HepG2 (cell line): Measurements from ENCODE around the gene CGNL1. TPM values are rescaled to one million over a fixed set of nuclear protein-coding genes. Genes with fewer than 3 reads are reported as not detected.

Experiments
- ATAC-seq: fragments of 200-7000 bp; cut with Tn5 transposase; 3 replicates; pipeline ENCODE4 v1.9.1; 2020; ENCODE audit warnings: mild to moderate bottlenecking, moderate library complexity
- BruUV-seq: library from RNA; stranded (reverse); fragments of 400-500 nt; replicated peaks from 2 replicates; lab custom pipeline; 2021; lab: Mats Ljungman, UMichigan
- CTCF ChIA-PET: fragments of 300-600 bp; formaldehyde crosslinking; extraction: SDS; loops from one replicate; lab custom pipeline; 2021; ENCODE audit warnings: low total read pairs, inconsistent platforms, low intra/inter-chr PET ratio; lab: Yijun Ruan, JAX
- POLR2A ChIA-PET: fragments of 350-600 bp; sonication (Branson Sonifier 250); formaldehyde crosslinking; loops from one replicate; lab custom pipeline; 2020; ENCODE audit warnings: antibody characterized with exemption, inconsistent platforms; lab: Yijun Ruan, JAX
- DNase-seq: peaks from one replicate; pipeline ENCODE4 v3.0.0-alpha.2; 2015; ENCODE audit warnings: low spot score
- FAIRE-seq: peaks from 3 replicates; lab custom pipeline; 2011; peaks lifted over from hg19 to GRCh38; lab: Jason Lieb, UNC
- H2AFZ ChIP-seq: one replicate; pipeline ENCODE4 v1.6.1; 2011; ENCODE audit warnings: low read length, inconsistent platforms
- H3K27ac ChIP-seq: fragments of 300-600 bp; 3 replicates; pipeline ENCODE4 v1.8.0; 2011; ENCODE audit warnings: mixed run types, mild to moderate bottlenecking, mixed read lengths, low read length, inconsistent platforms; ENCODE audit not compliant: insufficient read depth; ENCODE audit errors: extremely low read length
- H3K27me3 ChIP-seq, 2 experiments: fragments of 200-600 bp in 1 of 2; 2 replicates in 1 of 2; 3 replicates in 1 of 2; pipeline versions ENCODE4 v1.6.0 to v1.8.0; 2011; ENCODE audit warnings: low read length in 2 of 2, mild to moderate bottlenecking in 2 of 2, moderate library complexity in 2 of 2, inconsistent platforms in 1 of 2; ENCODE audit not compliant: insufficient read depth in 2 of 2, control insufficient read depth in 1 of 2
- H3K36me3 ChIP-seq, 2 experiments: fragments of 200-600 bp in 1 of 2; replicated peaks in 1 of 2; 2 replicates in 1 of 2; 3 replicates in 1 of 2; pipeline versions ENCODE4 v1.5.1 to v1.8.0; 2011; ENCODE audit warnings: low read length in 2 of 2, inconsistent platforms in 1 of 2; ENCODE audit not compliant: insufficient read depth in 2 of 2, control insufficient read depth in 1 of 2
- H3K4me1 ChIP-seq: 2 replicates; pipeline ENCODE4 v1.5.1; 2012; ENCODE audit warnings: low read length, inconsistent platforms; ENCODE audit not compliant: insufficient read depth
- H3K4me2 ChIP-seq: 2 replicates; pipeline ENCODE4 v1.6.0; 2011; ENCODE audit warnings: low read depth, low read length, inconsistent platforms
- H3K4me3 ChIP-seq, 3 experiments: fragments of 200-600 bp in 1 of 3; sonication (generic), shearing (Covaris generic) in 1 of 3; replicated peaks in 1 of 3; 2 replicates each; pipeline ENCODE4 v1.5.1; 2011 to 2016; ENCODE audit warnings: low read length in 3 of 3, inconsistent platforms in 2 of 3, low read depth in 2 of 3, mild to moderate bottlenecking in 2 of 3, control low read depth in 1 of 3, mixed read lengths in 1 of 3; ENCODE audit not compliant: insufficient read depth in 1 of 3
- H3K79me2 ChIP-seq: one replicate; pipeline ENCODE4 v1.6.1; 2011; ENCODE audit warnings: low read length, inconsistent platforms; ENCODE audit not compliant: insufficient read depth
- H3K9ac ChIP-seq: 2 replicates; pipeline ENCODE4 v1.6.0; 2011; ENCODE audit warnings: mild to moderate bottlenecking, low read depth, low read length, inconsistent platforms; ENCODE audit not compliant: insufficient read depth
- H3K9me3 ChIP-seq: 2 replicates; pipeline ENCODE4 v1.5.1; 2012; ENCODE audit warnings: mild to moderate bottlenecking, low read length
- H4K20me1 ChIP-seq: 2 replicates; pipeline ENCODE4 v1.6.0; 2011; ENCODE audit warnings: inconsistent platforms, mild to moderate bottlenecking, low read length, moderate library complexity; ENCODE audit not compliant: insufficient read depth
- CTCF ChIP-seq: sonication (generic); formaldehyde crosslinking; IDR thresholded peaks from 2 replicates; pipeline ENCODE4 v1.5.0; 2020; ENCODE audit warnings: mild to moderate bottlenecking, missing genetic modification reagents, moderate library complexity
- ETV5 ChIP-seq: IDR thresholded peaks from 2 replicates; pipeline ENCODE4 v1.6.1; 2018; ENCODE audit warnings: missing biosample characterization, missing genetic modification reagents, inconsistent platforms, borderline replicate concordance
- HMGXB4 ChIP-seq, 2 experiments: sonication (generic) in 1 of 2; formaldehyde crosslinking in 1 of 2; IDR thresholded peaks; 2 replicates each; pipeline versions ENCODE4 v1.4.0 to v1.6.1; 2018 to 2020; ENCODE audit warnings: missing genetic modification reagents in 2 of 2, borderline replicate concordance in 1 of 2, low read depth in 1 of 2, mild to moderate bottlenecking in 1 of 2, missing biosample characterization in 1 of 2
- NCOR1 ChIP-seq: fragments of 200-600 bp; sonication (generic); IDR thresholded peaks from 2 replicates; pipeline ENCODE4 v1.7.0; 2017; ENCODE audit warnings: antibody characterized with exemption, low read length, borderline replicate concordance
- PHF8 ChIP-seq: sonication (generic); formaldehyde crosslinking; IDR thresholded peaks from 2 replicates; pipeline ENCODE4 v1.5.0; 2020; ENCODE audit warnings: missing genetic modification reagents
- RAD21 ChIP-seq: fragments of 450-650 bp; formaldehyde crosslinking; IDR thresholded peaks from 2 replicates; pipeline ENCODE4 v1.5.0; 2020; ENCODE audit warnings: mild to moderate bottlenecking
- SMC3 ChIP-seq: IDR thresholded peaks from 2 replicates; pipeline ENCODE4 v1.6.1; 2011; ENCODE audit warnings: low read length, improper control_type of control experiment
- YY1 ChIP-seq: IDR thresholded peaks from 2 replicates; pipeline ENCODE4 v1.6.1; 2011; ENCODE audit warnings: low read length, low read depth, moderate library complexity, mild to moderate bottlenecking; ENCODE audit not compliant: insufficient read depth, insufficient replicate concordance
- ZNF235 ChIP-seq: sonication (generic); formaldehyde crosslinking; IDR thresholded peaks from 2 replicates; pipeline ENCODE4 v1.8.1; 2023; ENCODE audit warnings: mild to moderate bottlenecking, missing genetic modification reagents, borderline replicate concordance
- ZNF501 ChIP-seq: sonication (generic); formaldehyde crosslinking; IDR thresholded peaks from 2 replicates; pipeline ENCODE4 v1.5.1; 2020; ENCODE audit warnings: mild to moderate bottlenecking, moderate library complexity, missing genetic modification reagents
- ZNF687 ChIP-seq: sonication (generic); formaldehyde crosslinking; IDR thresholded peaks from 2 replicates; pipeline ENCODE4 v1.5.1; 2020; ENCODE audit warnings: mild to moderate bottlenecking, missing genetic modification reagents, moderate library complexity
- WGBS: methylation state at CpG from one replicate; pipeline ENCODE4 v1.1.6; 2017; ENCODE audit warnings: low lambda C conversion rate; 5-methylcytosine and 5-hydroxymethylcytosine counted together
- in situ Hi-C: cut with HindIII; loops from 2 replicates; pipeline ENCODE4 v1.10.0; 2017; ENCODE audit warnings: low pct_unique_long_range_greater_than_20kb; ENCODE audit not compliant: extremely low pct_ligation_motif_present
- intact Hi-C: fragments of 100-400 bp; cut with micrococcal nuclease; formaldehyde crosslinking; loops from one replicate; pipeline ENCODE4 v1.10.0; 2022; ENCODE audit not compliant: unreplicated experiment
- polyA plus RNA-seq, 8 experiments: library from polyadenylated mRNA; depleted of rRNA in 3 of 8; stranded (reverse) in 7 of 8; unstranded in 1 of 8; fragments of >200 nt; fragmentation: Illumina TruSeq in 4 of 8; extraction: Trizol in 4 of 8; gene quantifications; 2 replicates each; pipeline versions ENCODE4 v1.2.1 to v1.2.3, GENCODE V29; 2011 to 2016; ENCODE audit warnings: low read depth in 4 of 8, missing spikeins in 1 of 8, mixed read lengths in 1 of 8; ENCODE audit not compliant: insufficient read depth in 1 of 8
- total RNA-seq, 5 experiments: library from RNA; depleted of rRNA; stranded (reverse); fragments of >200 nt; fragmentation: Illumina TruSeq; extraction: Trizol; gene quantifications; 2 replicates each; pipeline ENCODE4 v1.2.3, GENCODE V29; 2016; ENCODE audit warnings: low read depth in 1 of 5
- TF ChIP-seq, protein P1 (sequence below): sonication (generic); formaldehyde crosslinking; IDR thresholded peaks from 2 replicates; pipeline ENCODE4 v1.5.1; 2020; ENCODE audit warnings: mild to moderate bottlenecking, moderate library complexity, missing genetic modification reagents

CGNL1 gene
- total and polyA plus RNA-seq, 2 of the 13 experiments (the other 11 are each of a cell fraction or from before 2014, with no cell fraction given) = 5.6 to 15.6 TPM

DNA sequence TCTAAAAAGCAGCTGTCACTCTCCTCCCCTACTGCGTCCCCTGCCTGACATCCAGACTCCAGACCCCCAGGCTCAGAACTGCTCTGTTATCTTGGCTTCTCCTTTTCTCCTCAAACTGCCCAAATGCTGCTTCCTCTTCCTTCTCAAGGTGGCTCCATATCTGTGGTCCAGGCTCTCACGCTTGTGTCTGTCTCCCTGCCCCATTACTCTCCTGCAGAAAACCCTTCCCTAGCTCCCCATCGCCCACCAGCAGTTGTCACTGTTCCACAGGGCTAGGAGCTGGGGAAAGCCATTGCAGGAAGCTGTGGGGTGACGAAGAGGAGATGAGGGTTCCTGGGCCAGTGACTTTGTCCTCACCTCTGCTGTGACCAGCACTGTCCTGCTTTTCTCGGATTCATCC is 30.7 kb upstream of the CGNL1 start:
- Histone ChIP-seq H3K9ac (no peak overlapping the region), H3K27ac (no peak overlapping the region), H3K27me3 (peaks cover 0 to 16% of the 10 kb centered on the region in 2 experiments; a peak in 2 of 5 replicates), H3K36me3 (no peaks in the 10 kb centered on the region), H3K4me1 (peaks cover 36% of the 10 kb centered on the region), H3K79me2 (no peaks in the 10 kb centered on the region), H3K4me3 (no peak overlapping the region; a peak in 1 of 6 replicates), H2AFZ (peak overlapping the region; percentile 83), H4K20me1 (no peaks in the 10 kb centered on the region), H3K9me3 (no peaks in the 10 kb centered on the region), H3K4me2 (peak overlapping the region; percentile 47)
- POLR2A ChIA-PET = no interaction called here
- CTCF ChIA-PET = interaction anchor here (0.6 to 1.7 kb wide), 2 partner anchors 158 to 181 kb away, joined by 3 to 4 read pairs; no protein-coding TSS in a partner anchor
- ATAC-seq = peak; percentile 92
- FAIRE-seq = peak; percentile 4
- peak; percentile 54 for DNase-seq
- no TSS peak for BruUV-seq
- WGBS = 29% methylated on average over 5 of the region's 5 CpGs
- intact Hi-C loops (no loop called here), in situ Hi-C loops (no loop called here)
- TF ChIP-seq, protein P1, sequence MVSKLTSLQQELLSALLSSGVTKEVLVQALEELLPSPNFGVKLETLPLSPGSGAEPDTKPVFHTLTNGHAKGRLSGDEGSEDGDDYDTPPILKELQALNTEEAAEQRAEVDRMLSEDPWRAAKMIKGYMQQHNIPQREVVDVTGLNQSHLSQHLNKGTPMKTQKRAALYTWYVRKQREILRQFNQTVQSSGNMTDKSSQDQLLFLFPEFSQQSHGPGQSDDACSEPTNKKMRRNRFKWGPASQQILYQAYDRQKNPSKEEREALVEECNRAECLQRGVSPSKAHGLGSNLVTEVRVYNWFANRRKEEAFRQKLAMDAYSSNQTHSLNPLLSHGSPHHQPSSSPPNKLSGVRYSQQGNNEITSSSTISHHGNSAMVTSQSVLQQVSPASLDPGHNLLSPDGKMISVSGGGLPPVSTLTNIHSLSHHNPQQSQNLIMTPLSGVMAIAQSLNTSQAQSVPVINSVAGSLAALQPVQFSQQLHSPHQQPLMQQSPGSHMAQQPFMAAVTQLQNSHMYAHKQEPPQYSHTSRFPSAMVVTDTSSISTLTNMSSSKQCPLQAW (CRISPR knock-in tag) = peak; percentile 72
- TF ChIP-seq HMGXB4 (CRISPR knock-in tag; IDR thresholded peaks at IDR 0.05; ENCODE audit: borderline replicate concordance in 1 of 2, low read depth in 1 of 2) (0 out of 4 replicates have a peak, but pooled peaks of 1 of the 2 experiments have one; percentile 44), NCOR1 (no peak), ZNF501 (peak; percentile 43; the same call in 1 of the 2 replicates), SMC3 (peak; percentile 87), ZNF235 (CRISPR knock-in tag) (no peak), PHF8 (CRISPR knock-in tag) (no peak), ETV5 (CRISPR knock-in tag) (0 out of 2 replicates have a peak, but pooled peaks have one; percentile 18), YY1 (peak; percentile 27), ZNF687 (CRISPR knock-in tag) (peak; percentile 13; the same call in 1 of the 2 replicates), CTCF (CRISPR knock-in tag) (peak; percentile 88), RAD21 (peak; percentile 77; the same call in 1 of the 2 replicates)
